ENCODE results near the gene TRMT1. TPM values are rescaled to one million over a fixed set of nuclear protein-coding genes. Genes with fewer than 3 reads are reported as not detected.

Gene TRMT1
- total RNA-seq, 1 experiment from 2014 or later, result 109 TPM

DNA sequence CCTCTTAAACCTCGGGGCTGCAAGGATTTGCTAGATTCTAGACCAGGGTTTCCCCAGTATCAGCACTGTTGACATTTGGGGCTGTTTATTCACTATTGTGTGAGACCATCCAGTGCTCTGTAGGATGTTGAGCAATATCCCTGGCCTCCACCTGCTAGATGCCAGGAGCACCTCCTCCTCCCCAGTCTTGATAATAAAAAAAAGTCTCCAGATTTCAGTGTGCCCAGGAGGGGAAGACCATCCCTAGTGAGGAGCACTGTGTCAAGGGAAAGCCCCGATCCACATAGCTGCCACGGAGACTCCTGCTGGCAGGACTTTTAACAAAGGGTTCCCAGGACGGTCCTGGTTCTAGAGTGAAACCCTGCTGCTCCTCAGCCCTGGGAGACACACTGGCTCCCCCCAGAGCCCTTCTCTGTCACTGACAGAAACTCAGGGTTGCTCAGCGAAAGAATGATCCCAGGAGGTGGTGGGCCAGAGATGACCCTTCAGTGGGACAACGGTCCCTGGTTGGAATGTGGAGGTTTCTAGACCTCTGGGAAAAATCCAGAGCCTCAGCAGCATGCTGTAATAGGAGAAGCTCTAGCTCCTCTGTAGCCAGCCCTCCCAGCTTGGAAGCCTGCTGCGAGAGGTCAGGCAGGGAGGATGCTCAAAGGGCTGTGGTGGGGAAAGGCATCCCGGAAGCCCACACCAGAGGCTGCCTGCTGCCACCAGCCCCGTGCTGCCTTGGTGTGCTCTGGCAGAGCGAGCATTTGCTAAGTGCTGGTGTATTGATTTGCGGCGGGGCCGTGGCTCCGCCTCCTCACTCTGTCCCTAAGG lies 34.1 kb downstream of the TRMT1 start:
- H3K4me3 ChIP-seq (ENCODE audit: low read depth, low read length, poor library complexity, severe bottlenecking), result no peak overlapping the region
- peak; percentile 51 for DNase-seq (ENCODE audit: low spot score)
- no peaks in the 10 kb centered on the region for H3K27me3 ChIP-seq (replicated peaks; ENCODE audit: insufficient read depth, low read depth, low read length, poor library complexity)
- H3K27ac ChIP-seq (ENCODE audit: low read depth, low read length, poor library complexity, severe bottlenecking), result no peak overlapping the region
- TF ChIP-seq, protein P1, sequence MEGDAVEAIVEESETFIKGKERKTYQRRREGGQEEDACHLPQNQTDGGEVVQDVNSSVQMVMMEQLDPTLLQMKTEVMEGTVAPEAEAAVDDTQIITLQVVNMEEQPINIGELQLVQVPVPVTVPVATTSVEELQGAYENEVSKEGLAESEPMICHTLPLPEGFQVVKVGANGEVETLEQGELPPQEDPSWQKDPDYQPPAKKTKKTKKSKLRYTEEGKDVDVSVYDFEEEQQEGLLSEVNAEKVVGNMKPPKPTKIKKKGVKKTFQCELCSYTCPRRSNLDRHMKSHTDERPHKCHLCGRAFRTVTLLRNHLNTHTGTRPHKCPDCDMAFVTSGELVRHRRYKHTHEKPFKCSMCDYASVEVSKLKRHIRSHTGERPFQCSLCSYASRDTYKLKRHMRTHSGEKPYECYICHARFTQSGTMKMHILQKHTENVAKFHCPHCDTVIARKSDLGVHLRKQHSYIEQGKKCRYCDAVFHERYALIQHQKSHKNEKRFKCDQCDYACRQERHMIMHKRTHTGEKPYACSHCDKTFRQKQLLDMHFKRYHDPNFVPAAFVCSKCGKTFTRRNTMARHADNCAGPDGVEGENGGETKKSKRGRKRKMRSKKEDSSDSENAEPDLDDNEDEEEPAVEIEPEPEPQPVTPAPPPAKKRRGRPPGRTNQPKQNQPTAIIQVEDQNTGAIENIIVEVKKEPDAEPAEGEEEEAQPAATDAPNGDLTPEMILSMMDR (conservative IDR thresholded peaks at IDR 0.05; ENCODE audit: low read depth, low read length), result peak; percentile 40
- no peak for TF ChIP-seq EZH2 (IDR thresholded peaks at IDR 0.05; ENCODE audit: borderline replicate concordance, low read depth, low read length, poor library complexity, severe bottlenecking)
- peaks cover 5% of the 10 kb centered on the region for H3K36me3 ChIP-seq (ENCODE audit: insufficient read depth, low read length, poor library complexity, severe bottlenecking)
- intact Hi-C loops (cut with micrococcal nuclease; ENCODE audit: unreplicated experiment), result no loop called here
- ChIA-PET POLR2A (ENCODE audit: low non-redundant PET) (interaction anchor here (0.6 kb wide), 1 partner anchor 254 kb away, joined by 3 read pairs; no protein-coding TSS in a partner anchor), CTCF (no interaction called here)
- no peaks in the 10 kb centered on the region for H3K9me3 ChIP-seq (ENCODE audit: low read depth, low read length, poor library complexity, severe bottlenecking)
- no TSS peak for BruUV-seq (replicated peaks)
- peaks cover 25% of the 10 kb centered on the region for H3K4me1 ChIP-seq (ENCODE audit: insufficient read depth, low read length, poor library complexity, severe bottlenecking)

DNA sequence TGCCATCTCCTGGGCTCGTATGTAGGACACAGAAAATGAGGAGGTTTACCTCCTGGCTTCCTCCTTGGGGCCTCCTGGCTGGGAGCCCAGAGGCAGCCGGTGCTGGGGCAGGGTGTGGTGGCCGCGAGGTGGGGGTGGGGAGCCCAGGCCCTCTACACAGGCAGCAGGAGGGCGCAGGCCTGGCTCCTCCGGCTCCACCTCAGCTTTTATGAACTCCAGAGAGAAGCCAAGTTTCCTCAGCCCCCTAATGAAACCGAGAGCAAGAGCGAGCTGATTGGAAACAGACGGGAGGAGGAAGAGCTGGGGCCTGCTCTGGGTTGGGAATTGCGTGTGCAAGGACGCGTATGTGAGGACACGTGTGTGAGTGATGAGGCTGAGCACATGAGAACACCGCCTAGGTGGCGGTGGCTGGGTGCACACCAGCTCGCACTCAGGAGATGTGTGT lies 37.0 kb downstream of the TRMT1 start:
- CTCF ChIA-PET, result interaction anchor here (1.3 kb wide), 1 partner anchor 14 kb away, joined by 3 read pairs; no protein-coding TSS in a partner anchor
- BruUV-seq (replicated peaks), result no TSS peak
- intact Hi-C loops (cut with micrococcal nuclease; ENCODE audit: unreplicated experiment), result no loop called here
- TF ChIP-seq, protein P1 (conservative IDR thresholded peaks at IDR 0.05; ENCODE audit: low read depth, low read length), result no peak
- no peak for TF ChIP-seq EZH2 (IDR thresholded peaks at IDR 0.05; ENCODE audit: borderline replicate concordance, low read depth, low read length, poor library complexity, severe bottlenecking)
- Histone ChIP-seq H3K27ac (ENCODE audit: low read depth, low read length, poor library complexity, severe bottlenecking) (peak overlapping the region; percentile 35), H3K4me3 (ENCODE audit: low read depth, low read length, poor library complexity, severe bottlenecking) (no peak overlapping the region), H3K27me3 (replicated peaks; ENCODE audit: insufficient read depth, low read depth, low read length, poor library complexity) (no peaks in the 10 kb centered on the region), H3K9me3 (ENCODE audit: low read depth, low read length, poor library complexity, severe bottlenecking) (no peaks in the 10 kb centered on the region), H3K36me3 (ENCODE audit: insufficient read depth, low read length, poor library complexity, severe bottlenecking) (peaks cover 5% of the 10 kb centered on the region), H3K4me1 (ENCODE audit: insufficient read depth, low read length, poor library complexity, severe bottlenecking) (peaks cover 32% of the 10 kb centered on the region)
- POLR2A ChIA-PET (ENCODE audit: low non-redundant PET), result no interaction called here
- peak; percentile 39 for DNase-seq (ENCODE audit: low spot score)

DNA sequence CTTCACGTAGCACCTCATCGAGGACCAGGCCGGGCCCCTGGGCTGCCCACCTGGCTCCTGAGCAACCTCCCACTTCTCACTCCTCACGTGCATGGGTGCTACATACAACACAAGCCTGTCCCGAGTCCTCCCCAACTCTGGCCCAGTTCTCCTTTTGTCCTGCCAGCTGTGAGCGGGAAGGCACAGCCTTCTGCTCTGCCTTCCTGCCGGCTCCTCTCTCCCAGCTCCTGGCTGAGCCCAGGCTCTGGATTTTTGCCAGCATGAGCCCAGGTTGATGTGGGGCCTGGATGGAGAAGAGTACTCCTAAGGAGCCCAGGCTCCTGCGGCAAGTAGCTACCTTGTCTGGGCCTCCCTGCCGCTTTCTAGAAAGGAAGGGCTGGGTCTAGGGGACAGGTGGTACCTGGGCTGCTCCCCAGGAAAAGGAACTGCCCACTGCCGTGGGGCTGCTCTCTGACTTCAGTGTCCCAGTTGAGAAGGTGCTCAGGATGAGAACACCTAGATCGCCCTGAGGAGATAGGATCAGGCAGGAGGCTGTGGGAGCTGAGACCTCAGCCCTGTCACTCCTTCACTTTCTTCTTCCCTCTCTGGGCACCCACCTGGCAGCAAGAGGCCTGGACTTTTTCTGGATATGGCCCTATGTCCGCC lies 37.5 kb downstream of the TRMT1 start:
- POLR2A ChIA-PET (ENCODE audit: low non-redundant PET), result no interaction called here
- TF ChIP-seq, protein P1 (conservative IDR thresholded peaks at IDR 0.05; ENCODE audit: low read depth, low read length), result no peak
- no peak for TF ChIP-seq EZH2 (IDR thresholded peaks at IDR 0.05; ENCODE audit: borderline replicate concordance, low read depth, low read length, poor library complexity, severe bottlenecking)
- H3K9me3 ChIP-seq (ENCODE audit: low read depth, low read length, poor library complexity, severe bottlenecking), result no peaks in the 10 kb centered on the region
- H3K27ac ChIP-seq (ENCODE audit: low read depth, low read length, poor library complexity, severe bottlenecking), result peak overlapping the region; percentile 47
- peaks cover 7% of the 10 kb centered on the region for H3K36me3 ChIP-seq (ENCODE audit: insufficient read depth, low read length, poor library complexity, severe bottlenecking)
- intact Hi-C loops (cut with micrococcal nuclease; ENCODE audit: unreplicated experiment), result no loop called here
- no peaks in the 10 kb centered on the region for H3K27me3 ChIP-seq (replicated peaks; ENCODE audit: insufficient read depth, low read depth, low read length, poor library complexity)
- CTCF ChIA-PET, result interaction anchor here (1.3 kb wide), 1 partner anchor 15 kb away, joined by 3 read pairs; no protein-coding TSS in a partner anchor
- H3K4me3 ChIP-seq (ENCODE audit: low read depth, low read length, poor library complexity, severe bottlenecking), result no peak overlapping the region
- H3K4me1 ChIP-seq (ENCODE audit: insufficient read depth, low read length, poor library complexity, severe bottlenecking), result peaks cover 32% of the 10 kb centered on the region
- no TSS peak for BruUV-seq (replicated peaks)
- DNase-seq (ENCODE audit: low spot score), result no peak
